Mucosa of descending colon (tissue), 3 donors: ENCODE data around the gene MICB. TPM values are rescaled to one million over a fixed set of nuclear protein-coding genes. Genes with fewer than 3 reads are reported as not detected.
"Not testable (repeated sequence)": the region's sequence is repeated elsewhere in the genome, so short reads cannot be mapped to it uniquely, and the experiment has no call there.

Experiments
- ATAC-seq: fragments of 200-7000 bp; cut with Tn5 transposase; one replicate; pipeline ENCODE4 v1.9.1; 2020; ENCODE audit warnings: mild to moderate bottlenecking, moderate library complexity
- DNase-seq, 3 donors: peaks; one replicate each; pipeline ENCODE4 v3.0.0-alpha.2; 2020
- H3K36me3 ChIP-seq: fragments of 200-600 bp; one replicate; pipeline ENCODE4 v1.8.0; 2021; ENCODE audit warnings: low read depth, mild to moderate bottlenecking
- H3K4me1 ChIP-seq: fragments of 200-600 bp; one replicate; pipeline ENCODE4 v1.8.0; 2021; ENCODE audit warnings: low read depth, mild to moderate bottlenecking
- H3K4me3 ChIP-seq: fragments of 200-600 bp; one replicate; pipeline ENCODE4 v1.8.0; 2021; ENCODE audit warnings: mild to moderate bottlenecking
- H3K9me3 ChIP-seq: fragments of 200-600 bp; one replicate; pipeline ENCODE4 v1.8.0; 2021; ENCODE audit warnings: mild to moderate bottlenecking
- intact Hi-C, 2 donors: fragments of 100-400 bp; cut with DNase I in 1 of 2; cut with micrococcal nuclease in 1 of 2; formaldehyde crosslinking; loops; one replicate each; pipeline versions ENCODE4 v1.11.0 to v1.11.1; 2022; cut with DNase I, micrococcal nuclease
- total RNA-seq, 3 donors: library from RNA; stranded (reverse); fragmentation: NEBNext Ultra II Directional in 2 of 3; extraction: Animal tissue kit (Norgen Biotek cat#: 25700) in 2 of 3; gene quantifications; one replicate each; pipeline versions ENCODE4 v1.2.1 to v1.2.4, GENCODE V29; 2021 to 2023
- TF ChIP-seq, protein P1 (sequence below): fragments of 200-600 bp; IDR thresholded peaks from one replicate; pipeline ENCODE4 v1.8.0; 2022; ENCODE audit warnings: antibody characterized with exemption, mild to moderate bottlenecking
- donor health status: DM: no; HTN: no; CAD: no; lungs with moderate emphysema.
- donor health status: DM: no; HTN: no; CAD: no.
- donor health status: DM: no; HTN: yes; CAD: no.

The MICB gene
- total RNA-seq, 3 donors from 2014 or later: 1.3 to 4.1 (median 2.9) TPM

DNA sequence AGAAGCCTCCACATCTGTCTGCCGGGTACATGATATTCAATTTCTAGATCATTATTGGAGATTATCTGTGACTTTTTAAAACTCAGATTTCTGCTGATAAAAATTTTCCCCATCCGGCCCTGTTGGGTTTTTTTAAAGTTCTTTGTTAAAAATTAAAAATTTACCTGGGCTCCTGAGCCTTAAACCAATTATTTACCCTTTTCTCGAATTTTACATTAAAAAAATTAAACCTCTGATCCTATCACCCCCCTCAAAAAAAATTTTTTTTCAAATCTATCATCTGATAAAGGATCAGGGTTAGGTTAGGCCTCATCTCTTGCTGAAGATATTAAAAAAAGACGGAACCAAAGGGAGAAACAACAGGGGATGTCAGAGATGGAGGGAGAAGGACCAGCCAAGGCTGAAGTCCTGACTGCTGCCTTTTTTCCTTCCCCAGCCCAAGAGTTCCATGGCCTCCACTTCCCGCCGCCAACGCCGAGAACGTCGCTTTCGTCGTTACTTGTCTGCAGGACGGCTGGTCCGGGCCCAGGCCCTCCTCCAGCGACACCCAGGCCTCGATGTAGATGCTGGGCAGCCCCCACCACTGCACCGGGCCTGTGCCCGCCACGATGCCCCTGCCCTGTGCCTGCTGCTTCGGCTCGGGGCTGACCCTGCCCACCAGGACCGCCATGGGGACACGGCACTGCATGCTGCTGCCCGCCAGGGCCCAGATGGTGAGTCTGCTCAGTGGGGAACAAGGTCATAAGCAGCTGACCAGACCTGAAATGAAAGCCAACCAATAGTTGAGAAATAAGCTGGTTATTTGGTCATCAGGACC is 50.0 kb downstream of the MICB start:
- TF ChIP-seq, protein P1, sequence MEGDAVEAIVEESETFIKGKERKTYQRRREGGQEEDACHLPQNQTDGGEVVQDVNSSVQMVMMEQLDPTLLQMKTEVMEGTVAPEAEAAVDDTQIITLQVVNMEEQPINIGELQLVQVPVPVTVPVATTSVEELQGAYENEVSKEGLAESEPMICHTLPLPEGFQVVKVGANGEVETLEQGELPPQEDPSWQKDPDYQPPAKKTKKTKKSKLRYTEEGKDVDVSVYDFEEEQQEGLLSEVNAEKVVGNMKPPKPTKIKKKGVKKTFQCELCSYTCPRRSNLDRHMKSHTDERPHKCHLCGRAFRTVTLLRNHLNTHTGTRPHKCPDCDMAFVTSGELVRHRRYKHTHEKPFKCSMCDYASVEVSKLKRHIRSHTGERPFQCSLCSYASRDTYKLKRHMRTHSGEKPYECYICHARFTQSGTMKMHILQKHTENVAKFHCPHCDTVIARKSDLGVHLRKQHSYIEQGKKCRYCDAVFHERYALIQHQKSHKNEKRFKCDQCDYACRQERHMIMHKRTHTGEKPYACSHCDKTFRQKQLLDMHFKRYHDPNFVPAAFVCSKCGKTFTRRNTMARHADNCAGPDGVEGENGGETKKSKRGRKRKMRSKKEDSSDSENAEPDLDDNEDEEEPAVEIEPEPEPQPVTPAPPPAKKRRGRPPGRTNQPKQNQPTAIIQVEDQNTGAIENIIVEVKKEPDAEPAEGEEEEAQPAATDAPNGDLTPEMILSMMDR: no peak
- Histone ChIP-seq H3K4me1 (peaks cover 15% of the 10 kb centered on the region), H3K36me3 (no peaks in the 10 kb centered on the region), H3K4me3 (no peak overlapping the region), H3K9me3 (no peaks in the 10 kb centered on the region)
- intact Hi-C loops: loop anchor here (5.0 kb wide), 2 partner anchors 44 to 49 kb away; partner anchors contain the start of gene NCR3 (in 1 of the 2)
- DNase-seq: peak in 2 of 3 donors; percentile 52 to 69
- no peak for ATAC-seq

DNA sequence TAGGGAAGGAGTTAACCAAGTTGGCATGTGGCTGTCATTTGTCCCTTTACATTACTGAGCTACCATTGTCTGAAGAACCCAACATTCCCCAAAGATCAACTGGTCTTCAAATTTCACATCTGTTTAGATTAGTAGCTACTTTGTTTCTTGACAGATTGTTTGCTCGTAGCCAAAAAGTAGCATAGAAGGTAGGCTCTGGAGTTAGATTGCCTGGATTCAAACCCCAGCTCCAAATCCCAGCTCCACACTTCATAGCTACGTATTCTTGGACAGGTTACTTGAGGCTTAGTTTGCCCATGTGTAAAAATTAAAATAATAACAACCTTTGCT is 50.6 kb downstream of the MICB start:
- TF ChIP-seq, protein P1: no peak
- Histone ChIP-seq H3K9me3 (no peaks in the 10 kb centered on the region), H3K36me3 (no peaks in the 10 kb centered on the region), H3K4me3 (no peak overlapping the region), H3K4me1 (peaks cover 12% of the 10 kb centered on the region)
- DNase-seq (no peak), ATAC-seq (no peak)
- intact Hi-C loops: loop anchor here (5.0 kb wide), 2 partner anchors 44 to 49 kb away; partner anchors contain the start of gene NCR3 (in 1 of the 2)

DNA sequence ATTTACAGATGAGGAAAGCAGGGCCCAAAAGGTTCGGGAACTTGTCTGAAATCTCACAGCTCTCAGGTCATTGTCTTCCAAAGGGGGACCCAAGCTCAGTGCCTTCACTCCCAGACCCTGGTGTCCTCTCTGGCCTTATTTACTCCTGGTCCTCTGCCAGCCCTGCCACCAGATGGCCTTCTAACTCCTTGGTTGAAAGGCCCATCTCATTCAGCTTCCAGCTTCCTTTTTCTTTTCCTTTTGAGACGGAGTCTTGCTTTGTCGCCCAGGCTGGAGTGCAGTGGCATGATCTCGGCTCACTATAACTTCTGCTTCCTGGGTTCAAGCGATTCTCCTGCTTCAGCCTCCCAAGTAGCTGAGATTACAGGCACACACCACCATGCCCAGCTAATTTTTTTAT is 53.4 kb downstream of the MICB start:
- H3K9me3 ChIP-seq, H3K4me3 ChIP-seq, intact Hi-C loops, H3K36me3 ChIP-seq: not testable (repeated sequence)
- ATAC-seq (peak; percentile 17), DNase-seq (peak in 2 of 3 donors; percentile 64 to 65)
- TF ChIP-seq, protein P1: peak; percentile 17
- H3K4me1 ChIP-seq: peaks cover 12% of the 10 kb centered on the region

DNA sequence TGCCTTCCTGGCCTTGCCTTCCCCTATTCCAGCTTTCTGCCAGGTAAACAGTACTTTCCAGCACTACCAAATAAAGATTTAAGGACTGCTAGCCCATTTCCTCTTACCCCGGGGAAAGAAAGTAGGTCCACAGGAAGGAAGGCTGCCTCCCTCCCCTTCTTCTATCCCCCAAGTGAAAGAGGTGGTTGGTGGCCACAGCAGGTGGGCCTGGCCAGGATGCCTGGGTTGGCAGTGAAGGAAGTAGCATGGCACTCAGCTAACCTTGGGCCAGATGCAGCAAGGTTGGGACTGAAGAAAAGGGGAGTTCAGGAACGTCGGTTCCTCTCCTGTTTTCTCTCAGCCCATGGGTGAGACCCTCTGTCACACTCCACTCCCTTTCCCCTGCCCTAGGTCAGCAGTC is 58.4 kb downstream of the MICB start:
- H3K4me3 ChIP-seq: no peak overlapping the region
- intact Hi-C loops: no loop called here
- ATAC-seq: no peak
- H3K36me3 ChIP-seq: peaks cover 4% of the 10 kb centered on the region
- H3K4me1 ChIP-seq: peaks cover 3% of the 10 kb centered on the region
- TF ChIP-seq, protein P1: no peak
- no peak for DNase-seq
- H3K9me3 ChIP-seq: no peaks in the 10 kb centered on the region

DNA sequence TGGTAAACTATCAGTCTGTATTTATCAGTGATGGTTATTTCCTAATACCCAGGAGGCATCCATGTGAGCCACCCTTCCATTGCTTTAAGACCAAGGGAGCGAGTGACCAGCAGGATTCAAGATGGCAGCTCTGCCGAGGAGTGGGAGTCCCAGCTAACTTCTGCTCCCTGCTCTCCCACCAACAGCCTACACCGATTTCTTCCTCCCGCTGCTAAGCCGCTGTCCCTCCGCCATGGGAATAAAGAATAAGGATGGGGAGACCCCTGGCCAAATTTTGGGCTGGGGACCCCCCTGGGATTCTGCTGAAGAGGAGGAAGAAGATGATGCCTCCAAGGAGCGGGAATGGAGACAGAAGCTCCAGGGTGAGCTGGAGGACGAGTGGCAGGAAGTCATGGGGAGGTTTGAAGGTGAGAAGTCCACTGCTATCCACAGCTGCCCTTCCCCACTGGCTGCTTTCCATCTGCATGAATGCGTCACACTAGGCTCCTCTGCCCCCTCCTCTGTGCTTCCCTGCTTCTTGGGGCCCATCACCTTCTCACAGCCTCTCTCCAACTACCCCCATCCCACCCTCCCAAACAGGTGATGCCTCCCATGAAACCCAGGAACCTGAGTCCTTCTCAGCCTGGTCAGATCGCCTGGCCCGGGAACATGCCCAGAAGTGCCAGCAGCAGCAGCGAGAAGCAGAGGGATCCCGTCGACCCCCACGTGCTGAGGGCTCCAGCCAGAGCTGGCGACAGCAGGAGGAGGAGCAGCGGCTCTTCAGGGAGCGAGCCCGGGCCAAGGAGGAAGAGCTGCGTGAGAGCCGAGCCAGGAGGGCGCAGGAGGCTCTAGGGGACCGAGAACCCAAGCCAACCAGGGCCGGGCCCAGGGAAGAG is 59.7 kb downstream of the MICB start:
- no peak for DNase-seq
- TF ChIP-seq, protein P1: no peak
- H3K9me3 ChIP-seq: no peaks in the 10 kb centered on the region
- peaks cover 3% of the 10 kb centered on the region for H3K4me1 ChIP-seq
- intact Hi-C loops: no loop called here
- no peak for ATAC-seq
- H3K4me3 ChIP-seq: no peak overlapping the region
- peaks cover 4% of the 10 kb centered on the region for H3K36me3 ChIP-seq
